ENCODE measurements around the gene DGKH.
"Not testable (repeated sequence)": the region's sequence is repeated elsewhere in the genome, so short reads cannot be mapped to it uniquely, and the experiment has no call there.

DGKH gene

DNA sequence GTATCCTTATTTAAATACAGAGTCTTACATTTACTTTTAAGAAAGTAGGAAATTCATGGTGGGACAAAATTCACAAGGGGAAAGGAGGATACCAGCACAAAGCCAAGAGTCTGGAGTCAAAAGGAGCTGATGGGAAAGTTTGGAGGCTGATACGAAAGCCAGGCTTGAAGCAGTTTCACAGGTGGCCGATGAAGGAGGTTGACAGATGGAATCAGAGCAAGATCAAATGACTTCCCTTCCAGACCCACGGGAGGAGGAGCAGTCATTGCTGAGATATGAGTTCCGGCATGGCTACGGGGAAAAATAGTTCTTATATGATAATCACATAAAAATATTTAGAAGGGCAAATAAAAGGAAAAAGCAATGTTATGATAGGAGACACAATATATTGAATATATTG, 65.0 kb downstream of the DGKH start:
- no peak for DNase-seq (ENCODE audit: low spot score)

DNA sequence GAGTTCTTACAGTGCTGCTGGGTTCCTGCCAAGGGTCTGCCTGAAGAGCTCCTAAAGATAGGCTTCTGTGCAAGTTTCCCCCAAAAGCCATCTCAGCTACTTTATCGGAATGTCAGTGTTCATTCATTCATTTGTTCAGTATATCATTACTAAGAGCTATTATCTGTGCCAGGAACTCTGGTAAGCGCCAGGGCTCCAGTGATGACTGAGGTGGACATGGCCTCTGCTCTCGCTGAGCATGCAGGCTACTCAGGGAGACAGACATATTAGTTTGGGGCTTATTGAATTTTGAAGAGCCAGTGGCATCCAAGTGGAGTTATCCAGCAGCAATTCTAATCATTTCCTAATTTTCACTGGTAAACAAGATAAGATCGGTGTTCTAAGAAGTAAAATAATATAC, 65.8 kb downstream of the DGKH start:
- DNase-seq (ENCODE audit: low spot score): no peak

DNA sequence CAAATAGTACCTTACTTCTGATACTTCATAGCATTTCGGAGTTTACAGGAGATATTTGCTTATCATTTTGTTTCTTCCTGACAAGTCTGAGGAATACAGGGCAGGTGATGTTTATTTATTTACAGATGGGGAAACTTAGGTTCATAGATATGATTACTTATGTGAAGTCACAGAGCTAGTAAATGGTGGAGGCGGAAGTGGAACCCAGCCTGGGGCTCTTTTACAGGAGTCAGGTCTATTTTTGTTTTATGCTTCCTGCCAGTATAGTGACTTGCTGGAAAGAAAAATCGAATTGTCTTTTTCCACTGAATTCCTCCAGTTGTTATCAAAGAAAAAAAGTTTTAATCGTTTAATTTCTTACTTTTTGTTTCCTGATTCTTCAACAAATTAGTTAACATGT, 66.5 kb downstream of the DGKH start:
- DNase-seq (ENCODE audit: low spot score): no peak

DNA sequence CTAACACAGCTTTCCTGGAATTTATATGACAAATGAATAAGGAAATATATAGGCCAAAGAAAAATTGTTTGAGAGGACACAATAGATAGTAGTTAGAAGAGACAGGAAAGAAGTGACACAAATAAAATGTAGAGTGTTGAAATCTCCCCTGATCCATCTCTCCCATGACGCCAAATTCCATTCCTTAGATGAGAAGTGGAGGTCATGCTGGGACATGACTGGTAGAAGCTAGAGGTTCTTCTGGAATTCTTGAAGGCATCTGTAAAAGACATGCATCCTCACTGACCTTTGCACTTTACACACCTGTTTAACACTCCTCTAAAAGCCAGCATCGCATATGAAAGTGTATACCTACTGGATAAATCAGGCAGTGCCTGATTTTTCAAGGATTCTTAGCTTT, 67.8 kb downstream of the DGKH start:
- no peak for DNase-seq (ENCODE audit: low spot score)

DNA sequence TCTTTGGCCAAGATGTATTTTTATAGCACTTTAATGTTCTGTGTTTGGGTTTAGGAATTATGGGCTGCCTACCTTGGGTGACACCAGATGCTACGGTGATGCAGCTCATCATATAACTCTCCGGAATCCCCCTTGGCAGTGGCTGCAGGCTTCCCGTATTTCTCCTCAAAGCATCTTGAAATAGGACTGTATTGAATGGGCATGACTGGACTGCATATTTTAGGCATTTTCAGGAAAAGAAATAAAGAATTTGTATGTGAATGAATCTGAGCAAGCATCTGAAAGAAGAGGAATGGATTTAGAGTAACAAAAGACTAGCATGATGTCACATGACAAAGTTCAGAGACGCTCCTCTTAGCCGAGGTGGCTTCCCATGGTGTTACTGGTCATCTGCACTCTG, 70.6 kb downstream of the DGKH start:
- no peak for DNase-seq (ENCODE audit: low spot score)

DNA sequence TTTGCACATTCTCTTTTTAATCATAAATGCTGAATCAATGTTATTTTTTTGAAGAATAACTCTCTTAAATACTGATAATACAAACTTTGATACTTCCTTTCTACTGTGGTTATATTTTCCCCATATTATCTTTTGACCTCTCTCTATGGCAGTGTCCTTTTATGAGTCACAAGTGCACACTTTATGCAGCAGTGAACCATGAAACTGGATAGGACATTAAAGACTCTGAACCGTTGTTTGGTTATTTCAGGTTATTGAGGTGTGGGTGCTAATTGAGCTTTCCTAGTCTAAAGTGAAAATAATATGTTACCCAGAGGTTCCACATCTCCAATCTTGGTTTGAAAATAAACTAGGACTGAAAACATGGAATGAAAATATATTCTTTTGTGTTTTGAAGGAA, 71.4 kb downstream of the DGKH start:
- DNase-seq (ENCODE audit: low spot score): peak; percentile 50

DNA sequence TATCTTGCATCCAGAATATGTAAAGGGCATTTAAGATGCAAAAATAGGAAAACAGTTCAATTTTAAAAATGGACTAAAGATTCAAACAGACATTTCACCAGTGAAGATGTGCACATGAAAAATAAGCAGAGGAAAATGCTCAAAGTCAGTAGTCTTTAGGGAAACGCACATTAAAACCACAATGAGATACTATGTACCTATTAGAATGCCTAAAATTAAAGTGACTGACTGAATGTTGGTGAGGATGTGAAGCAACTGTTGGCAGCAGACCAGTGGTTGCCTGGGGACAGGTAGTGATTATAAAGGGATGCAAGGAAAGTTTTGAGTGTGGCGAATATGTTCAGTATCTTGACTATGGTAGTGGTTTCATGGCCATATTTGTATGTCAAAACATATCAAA, 75.2 kb downstream of the DGKH start:
- DNase-seq (ENCODE audit: low spot score): no peak

DNA sequence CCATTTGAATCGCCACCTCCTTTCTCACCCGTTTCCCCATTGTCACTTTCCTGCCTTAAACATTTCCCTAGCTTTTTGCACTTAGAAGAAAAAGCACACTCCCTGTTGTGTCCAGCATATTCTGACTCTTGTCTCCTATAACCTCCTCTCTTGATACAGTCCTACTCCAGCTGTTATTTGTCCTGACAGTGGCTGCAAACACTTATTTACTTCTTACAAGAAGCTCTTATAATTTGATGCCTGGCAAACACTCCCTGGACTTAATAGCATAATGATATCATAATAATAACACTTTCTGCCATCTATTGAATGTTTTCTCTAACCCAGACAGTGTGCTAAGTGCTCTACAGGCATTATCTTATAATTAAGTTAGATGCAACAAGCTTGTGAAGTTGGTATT, 76.6 kb downstream of the DGKH start:
- no peak for DNase-seq (ENCODE audit: low spot score)

DNA sequence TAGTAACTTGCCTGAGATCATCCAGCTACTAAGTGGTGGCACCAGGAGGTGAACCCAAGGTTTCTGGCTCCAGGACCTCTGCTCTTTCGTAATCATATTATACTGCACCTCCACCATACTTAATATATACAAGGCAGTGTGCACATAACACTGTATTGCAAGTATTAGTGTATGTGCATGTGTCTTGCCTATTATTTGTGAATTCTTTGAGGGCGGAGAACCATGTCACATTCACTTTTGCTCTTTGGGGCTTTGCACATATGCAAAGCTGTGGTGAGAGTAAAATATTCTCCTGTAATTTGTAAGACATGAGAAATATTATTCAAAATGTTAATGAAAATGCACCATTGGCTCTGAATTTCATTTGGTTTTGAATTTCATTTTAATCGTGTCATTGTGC, 78.6 kb downstream of the DGKH start:
- DNase-seq (ENCODE audit: low spot score): no peak

DNA sequence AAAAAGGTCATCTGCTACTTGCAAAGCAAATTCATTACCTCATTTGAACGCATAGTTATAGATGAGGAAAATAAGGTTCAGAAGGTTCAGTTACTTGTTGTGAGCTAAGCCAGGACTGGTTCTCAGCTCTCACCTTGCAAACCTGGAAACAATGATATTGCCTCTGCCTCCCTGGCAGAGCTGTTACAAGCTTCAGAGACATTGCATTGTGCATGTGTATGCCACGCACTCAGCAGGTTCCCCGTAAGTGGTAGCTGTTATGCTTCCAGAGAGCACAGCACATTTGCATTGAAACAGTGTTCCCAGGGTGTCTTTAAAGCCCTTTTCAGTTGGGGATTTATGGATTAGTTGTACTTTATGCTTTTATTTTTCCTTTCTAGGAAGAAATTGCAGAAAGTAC, 80.6 kb downstream of the DGKH start:
- DNase-seq (ENCODE audit: low spot score): no peak

DNA sequence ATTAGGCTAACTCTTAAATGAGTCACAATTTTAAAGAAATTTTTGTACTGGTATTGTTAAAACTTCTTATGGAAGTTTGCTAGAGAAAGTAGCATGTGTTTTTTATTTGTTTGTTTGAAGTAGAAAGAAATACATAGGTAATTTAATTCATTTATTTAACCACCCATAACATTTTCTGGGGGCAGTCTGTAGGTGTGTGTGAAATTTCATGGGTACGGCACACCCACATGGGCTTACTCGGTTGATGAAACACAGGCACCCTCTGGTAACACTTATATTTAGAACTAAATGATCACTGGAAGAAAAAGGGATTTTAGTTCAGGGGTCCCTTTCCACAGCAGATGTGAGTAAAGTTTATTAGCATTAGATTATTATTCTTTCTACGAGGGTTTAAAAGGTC, 88.1 kb downstream of the DGKH start:
- no peak for DNase-seq (ENCODE audit: low spot score)

DNA sequence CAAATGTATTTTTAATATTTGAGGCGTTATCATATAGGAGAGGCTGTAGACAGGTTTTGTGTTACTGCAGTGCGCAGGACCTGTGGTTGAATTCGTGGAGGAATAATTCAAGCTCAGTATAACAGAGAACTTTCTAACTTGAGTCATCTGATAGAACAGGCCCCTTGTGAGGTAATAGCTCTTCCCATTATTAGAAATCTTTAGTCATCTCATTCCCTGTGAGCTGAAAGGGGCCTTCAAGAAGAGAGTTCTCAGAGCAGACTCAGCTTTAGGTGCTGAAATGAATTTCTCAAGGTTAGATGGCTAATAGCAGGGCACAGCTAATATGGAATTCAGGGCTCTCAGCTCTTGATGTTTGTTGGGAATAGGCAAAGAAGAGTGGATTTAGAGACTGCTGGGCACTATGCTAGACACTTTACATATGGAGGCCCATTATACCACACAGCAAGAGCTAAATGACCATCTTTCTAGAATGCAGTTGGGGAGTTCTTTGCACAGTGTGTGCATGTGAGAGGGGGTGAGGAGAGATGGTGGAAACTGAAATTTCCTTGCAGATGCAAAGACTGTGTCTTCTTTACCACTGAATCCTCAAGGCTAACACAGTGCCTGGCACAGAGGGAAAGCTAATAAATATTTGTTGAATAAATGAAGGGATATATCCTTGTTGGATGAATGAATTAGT, 89.5 kb downstream of the DGKH start:
- peak; percentile 44 for DNase-seq (ENCODE audit: low spot score)

DNA sequence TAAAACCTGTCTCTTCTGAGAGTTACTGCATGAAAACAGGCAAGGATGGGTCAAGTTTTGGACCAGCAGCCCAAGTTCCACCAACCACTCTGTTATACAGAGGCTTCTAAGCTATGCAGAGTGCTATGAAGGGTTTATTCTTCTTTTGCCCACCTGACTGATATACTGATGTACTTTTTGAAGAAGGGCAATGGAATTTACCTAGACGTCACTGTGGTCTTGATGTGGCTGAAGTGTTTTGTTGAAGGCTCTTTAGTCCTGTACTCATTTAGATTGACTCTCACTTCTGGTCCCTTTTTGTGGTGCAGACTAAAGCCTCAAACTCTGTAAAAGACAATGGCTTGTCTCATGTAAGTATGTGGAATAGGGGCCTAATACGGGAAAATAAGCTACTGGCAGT, 92.0 kb downstream of the DGKH start:
- DNase-seq (ENCODE audit: low spot score): no peak

DNA sequence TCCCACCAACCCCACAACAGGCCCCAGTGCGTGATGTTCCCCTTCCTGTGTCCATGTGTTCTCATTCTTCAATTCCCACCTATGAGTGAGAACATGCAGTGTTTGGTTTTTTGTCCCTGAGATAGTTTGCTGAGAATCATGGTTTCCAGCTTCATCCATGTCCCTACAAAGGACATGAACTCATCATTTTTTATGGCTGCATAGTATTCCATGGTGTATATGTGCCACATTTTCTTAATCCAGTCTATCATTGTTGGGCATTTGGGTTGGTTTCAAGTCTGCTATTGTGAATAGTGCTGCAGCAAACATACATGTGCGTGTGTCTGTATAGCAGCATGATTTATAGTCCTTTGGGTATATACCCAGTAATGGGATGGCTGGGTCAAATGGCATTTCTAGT, 92.6 kb downstream of the DGKH start:
- not testable (repeated sequence) for DNase-seq (ENCODE audit: low spot score)

DNA sequence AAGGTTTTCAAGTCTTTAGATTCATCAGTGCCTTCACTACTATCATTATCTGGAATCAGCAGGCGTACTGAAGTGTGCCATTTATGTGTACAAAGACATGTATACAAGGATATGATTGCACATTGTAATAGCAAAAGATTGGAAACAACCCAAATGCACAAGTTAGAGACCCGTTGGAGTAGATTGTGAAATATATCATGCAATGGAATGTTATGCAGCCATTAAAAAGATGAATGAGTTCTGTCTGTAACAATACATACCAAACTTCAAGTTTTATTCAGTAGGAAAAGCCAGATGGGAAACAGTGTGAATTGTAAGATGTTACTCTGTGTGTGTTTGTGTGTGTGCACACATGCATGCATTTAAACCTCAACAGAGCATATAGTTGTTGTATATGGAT, 97.9 kb downstream of the DGKH start:
- DNase-seq (ENCODE audit: low spot score): no peak

DNA sequence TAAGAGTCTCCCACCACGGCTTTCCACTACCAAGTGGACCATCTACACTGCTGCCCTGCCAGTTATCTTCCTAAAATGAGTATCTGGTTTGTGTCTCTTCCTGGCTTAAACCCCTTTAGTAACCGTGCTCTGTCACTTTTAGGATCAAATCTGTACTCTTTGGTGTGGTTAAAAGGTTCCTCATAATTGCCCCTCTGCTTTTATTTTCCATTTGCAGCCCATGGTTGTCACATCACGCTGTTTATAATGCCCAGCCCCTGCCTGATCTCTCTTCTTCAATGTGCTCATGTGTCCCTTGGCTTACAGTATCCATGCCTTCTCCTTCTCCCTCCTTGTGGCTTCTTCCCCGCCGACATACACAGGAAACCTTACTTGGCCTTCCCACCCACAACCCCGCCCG, 100.1 kb downstream of the DGKH start:
- no peak for DNase-seq (ENCODE audit: low spot score)

DNA sequence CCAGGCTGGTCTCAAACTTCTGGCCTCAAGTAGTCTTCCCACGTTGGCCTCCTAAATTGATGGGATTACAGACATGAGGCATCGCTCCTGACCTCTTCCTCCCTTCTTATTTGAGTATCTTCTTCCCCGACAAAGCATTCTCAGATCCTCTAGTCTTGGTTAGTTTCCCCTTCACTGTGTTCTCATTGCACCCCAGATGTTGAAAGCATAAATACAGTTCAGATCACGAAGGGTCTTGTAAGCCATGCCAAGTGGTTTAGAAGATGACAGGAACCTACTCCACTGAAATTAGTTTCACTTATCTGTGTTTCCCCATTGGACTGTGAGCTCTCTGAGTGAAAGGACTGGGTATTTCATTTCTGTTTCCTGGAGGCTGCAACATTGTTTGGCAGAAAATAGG, 100.7 kb downstream of the DGKH start:
- no peak for DNase-seq (ENCODE audit: low spot score)

DNA sequence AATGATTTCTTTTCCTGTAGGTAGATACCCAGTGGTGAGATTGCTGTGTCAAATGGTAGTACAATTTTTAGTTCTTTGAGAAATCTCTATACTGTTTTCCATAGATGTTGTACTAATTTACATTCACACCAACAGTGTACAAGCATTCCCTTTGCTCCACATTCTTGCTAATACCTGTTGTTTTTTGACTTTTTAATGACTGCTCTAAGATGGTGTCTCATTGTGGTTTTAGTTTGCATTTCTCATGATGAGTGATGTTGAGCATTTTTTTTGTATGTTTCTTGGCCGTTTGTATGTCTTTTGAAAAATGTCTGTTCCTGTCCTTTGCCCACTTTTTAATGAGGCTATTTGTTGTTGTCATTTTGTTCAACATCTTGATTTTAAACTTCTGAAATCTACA, 103.3 kb downstream of the DGKH start:
- no peak for DNase-seq (ENCODE audit: low spot score)

DNA sequence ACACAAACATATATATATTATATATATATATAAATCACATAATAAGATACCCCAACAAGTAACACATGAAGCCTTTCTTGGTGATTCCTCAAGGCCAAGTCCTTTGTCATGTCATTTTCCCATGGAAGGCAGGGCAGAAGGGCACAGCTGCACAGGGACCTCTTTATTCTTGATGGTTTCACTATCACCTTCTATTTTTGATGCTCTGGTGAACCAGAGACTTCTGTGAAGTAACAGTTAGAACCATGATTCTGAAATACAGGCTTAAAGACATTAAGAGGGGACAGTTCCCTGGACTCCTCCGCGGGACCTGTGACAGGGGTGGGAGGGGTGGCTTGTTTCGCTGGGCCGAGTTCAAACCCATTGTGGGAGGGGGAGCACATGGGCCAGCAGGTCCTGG, 104.0 kb downstream of the DGKH start:
- no peak for DNase-seq (ENCODE audit: low spot score)

DNA sequence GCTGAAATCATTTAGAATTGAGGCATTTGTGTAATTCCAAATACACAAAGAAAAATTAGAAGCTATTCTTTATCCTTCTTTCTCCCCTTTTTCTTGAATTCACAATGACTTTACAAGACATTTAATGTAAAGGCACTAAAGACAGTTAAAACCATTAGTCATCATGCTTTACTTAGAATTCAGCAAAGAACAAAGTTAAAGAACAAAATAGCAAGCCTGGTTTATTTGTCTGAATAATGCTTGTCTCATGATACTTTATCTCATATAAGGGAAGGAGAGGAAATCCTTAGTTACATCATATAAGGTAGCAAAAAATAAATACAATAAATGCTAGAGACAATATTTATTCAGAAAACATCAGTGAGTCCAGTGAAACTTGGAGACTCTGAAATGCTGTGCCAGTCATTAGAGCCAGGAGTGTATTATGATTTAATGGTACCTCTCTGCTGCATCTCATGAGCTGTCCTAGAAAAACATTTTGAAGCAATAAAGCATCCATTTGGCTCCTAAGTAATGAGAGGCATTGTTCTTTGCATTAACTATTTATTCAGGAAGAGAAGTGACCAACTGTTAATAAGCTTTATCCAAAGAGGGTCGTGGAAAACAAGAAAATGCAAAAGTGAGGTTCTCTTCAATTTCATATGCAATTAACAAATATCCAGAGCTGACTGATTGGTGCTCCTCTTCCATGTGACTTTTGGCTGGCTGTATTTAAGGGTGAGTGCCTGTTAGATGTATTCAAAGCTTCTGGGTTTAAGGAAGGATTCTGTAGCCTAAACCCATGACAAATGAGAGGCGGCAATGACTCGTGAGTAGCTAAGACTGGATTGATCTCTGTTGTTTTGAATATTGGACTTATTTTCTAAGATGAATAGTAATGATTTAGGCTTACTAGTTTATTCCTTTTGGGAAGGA, 105.0 kb downstream of the DGKH start:
- DNase-seq (ENCODE audit: low spot score): no peak

DNA sequence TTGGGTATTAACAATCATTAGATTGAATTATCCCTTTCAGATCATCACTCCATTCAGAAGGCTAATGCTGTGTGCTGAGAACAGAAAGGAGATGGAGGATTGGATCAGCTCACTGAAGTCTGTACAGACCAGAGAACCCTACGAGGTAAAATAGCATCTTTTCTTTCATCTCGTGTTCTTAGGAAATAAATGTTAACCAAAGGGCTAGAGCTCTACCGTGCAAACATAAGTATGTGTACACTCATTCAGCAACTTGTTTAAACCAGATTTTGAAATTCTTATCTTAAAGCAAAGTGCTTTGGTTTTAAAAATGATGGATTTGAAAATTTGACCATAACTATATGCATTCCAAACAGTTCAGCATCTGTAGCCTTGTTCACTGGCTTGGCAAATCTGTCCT, 106.8 kb downstream of the DGKH start:
- DNase-seq (ENCODE audit: low spot score): no peak

DNA sequence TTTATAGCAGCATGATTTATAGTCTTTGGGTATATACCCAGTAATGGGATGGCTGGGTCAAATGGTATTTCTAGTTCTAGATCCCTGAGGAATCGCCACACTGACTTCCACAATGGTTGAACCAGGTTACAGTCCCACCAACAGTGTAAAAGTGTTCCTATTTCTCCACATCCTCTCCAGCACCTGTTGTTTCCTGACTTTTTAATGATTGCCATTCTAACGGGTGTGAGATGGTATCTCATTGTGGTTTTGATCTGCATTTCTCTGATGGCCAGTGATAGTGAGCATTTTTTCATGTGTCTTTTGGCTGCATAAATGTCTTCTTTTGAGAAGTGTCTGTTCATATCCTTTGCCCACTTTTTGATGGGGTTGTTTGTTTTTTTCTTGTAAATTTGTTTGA, 114.9 kb downstream of the DGKH start:
- not testable (repeated sequence) for DNase-seq (ENCODE audit: low spot score)

DNA sequence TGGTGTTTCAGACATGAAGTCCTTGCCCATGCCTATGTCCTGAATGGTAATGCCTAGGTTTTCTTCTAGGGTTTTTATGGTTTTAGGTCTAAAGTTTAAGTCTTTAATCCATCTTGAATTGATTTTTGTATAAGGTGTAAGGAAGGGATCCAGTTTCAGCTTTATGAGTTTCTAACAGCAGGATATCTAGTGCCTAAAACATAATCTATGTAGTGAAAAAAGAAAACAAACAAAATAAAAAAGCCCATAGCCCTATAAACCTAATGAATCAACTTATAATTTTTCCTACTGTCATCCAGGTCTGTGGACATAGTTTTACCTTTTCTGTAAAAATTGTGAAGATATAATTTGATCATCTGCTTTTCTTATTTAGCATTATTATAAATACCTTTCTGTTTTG, 115.5 kb downstream of the DGKH start:
- DNase-seq (ENCODE audit: low spot score): not testable (repeated sequence)
